HG03280 (cell line): ENCODE results near the gene RASSF6.
"Not testable (repeated sequence)": the region's sequence is repeated elsewhere in the genome, so short reads cannot be mapped to it uniquely, and the experiment has no call there.

Source experiments
- ATAC-seq: cut with Tn5 transposase; IDR thresholded peaks from one replicate; pipeline ENCODE4 v1.9.1; 2021; ENCODE audit warnings: mild to moderate bottlenecking, moderate library complexity; ENCODE audit not compliant: unreplicated experiment

The RASSF6 gene

DNA sequence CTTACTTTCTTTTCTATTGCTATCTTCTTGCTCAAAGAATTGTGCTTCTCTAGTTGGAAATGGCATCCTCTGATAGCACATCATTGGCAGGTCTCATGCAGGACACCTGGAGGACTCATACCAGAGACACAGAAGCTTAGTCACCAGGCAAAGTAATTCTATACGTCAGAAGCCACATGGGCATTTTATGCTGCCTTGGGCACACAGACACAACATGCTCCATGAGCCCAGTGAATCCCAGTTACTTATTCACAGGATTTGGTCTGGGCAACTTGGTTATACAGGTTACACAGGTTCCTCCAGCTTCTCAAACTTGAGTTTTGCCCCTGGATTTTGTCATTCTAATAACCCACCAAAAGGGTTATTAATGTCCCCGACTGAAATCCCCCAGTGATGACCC is 7.1 kb downstream of the RASSF6 start:
- ATAC-seq: no peak

DNA sequence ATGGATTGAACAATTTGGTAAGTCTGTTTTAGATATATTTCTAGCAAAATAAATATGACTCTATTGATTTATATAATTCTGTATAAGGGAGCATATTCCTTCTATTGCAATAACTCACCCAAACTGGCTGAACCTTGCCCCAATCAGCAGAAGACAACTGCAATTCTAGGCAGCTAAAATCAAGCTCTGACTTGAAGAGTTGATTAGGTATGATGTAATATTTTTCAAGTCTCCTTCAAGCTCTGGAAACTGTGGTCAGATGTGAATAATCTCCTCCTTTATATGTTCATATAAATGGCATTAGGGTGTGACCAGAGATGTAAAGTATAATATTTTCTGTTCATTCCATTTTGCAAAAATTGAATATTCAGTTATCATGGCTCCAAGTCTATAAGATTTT is 8.2 kb downstream of the RASSF6 start:
- ATAC-seq: no peak

DNA sequence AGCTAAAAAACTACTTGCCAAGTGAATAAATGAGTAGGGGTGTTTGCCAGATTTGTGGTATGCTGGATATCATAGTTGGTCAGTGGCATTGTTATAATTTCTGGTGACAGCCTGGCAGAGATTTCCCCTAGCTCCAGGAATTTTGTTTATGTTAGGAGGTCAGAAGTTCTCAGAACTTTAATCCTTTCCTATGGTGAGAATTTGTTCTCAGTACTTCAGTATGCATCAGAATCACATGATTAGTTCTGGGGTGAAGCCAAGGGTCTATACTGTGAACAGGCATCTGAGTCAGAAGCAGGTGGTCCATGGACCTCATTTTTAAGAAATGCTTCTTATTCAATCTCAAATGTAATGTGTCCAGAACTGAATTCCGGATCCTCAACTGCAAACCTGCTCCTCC is 10.5 kb downstream of the RASSF6 start:
- no peak for ATAC-seq

DNA sequence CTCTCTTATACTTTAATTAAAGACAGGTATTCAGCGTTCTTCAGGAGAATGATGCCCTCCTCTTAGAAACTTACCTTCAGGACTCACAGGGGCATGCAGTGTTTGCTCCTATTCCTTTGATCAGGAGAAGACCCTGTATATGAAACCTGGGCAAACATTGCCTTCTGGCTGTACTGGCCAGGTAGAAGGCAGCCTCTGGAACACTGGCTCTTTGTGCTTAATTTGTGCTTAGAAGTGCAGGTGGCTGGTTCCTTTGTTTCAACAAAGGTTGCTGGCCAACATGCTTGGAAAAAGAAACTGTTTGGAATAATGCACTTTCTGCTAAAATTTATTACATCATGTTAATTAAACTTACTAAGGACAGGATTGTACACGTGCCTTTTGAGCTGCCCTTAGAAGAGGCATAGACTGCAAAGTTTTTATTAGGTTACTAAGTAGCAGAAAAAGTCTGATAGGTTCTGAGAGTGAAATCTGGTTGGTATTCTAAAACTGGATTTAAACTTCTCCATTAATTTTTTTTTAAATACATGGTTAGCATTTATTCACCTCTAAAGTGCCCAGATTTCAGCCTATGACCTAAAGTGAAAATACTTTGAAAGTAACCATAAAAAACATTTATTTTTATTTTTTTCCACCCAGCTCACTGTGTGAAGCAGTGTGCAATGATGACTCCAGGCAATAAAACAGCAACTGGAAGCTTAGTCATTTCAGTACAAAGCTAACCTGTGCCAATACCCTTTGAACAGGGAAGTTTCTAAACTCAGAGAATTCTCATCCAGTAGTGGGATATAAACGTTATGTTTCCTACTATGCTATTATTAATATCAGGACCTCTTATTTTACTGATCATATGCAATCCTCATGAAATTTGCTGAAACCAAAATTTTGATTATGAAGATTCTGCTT is 11.3 kb downstream of the RASSF6 start:
- no peak for ATAC-seq

DNA sequence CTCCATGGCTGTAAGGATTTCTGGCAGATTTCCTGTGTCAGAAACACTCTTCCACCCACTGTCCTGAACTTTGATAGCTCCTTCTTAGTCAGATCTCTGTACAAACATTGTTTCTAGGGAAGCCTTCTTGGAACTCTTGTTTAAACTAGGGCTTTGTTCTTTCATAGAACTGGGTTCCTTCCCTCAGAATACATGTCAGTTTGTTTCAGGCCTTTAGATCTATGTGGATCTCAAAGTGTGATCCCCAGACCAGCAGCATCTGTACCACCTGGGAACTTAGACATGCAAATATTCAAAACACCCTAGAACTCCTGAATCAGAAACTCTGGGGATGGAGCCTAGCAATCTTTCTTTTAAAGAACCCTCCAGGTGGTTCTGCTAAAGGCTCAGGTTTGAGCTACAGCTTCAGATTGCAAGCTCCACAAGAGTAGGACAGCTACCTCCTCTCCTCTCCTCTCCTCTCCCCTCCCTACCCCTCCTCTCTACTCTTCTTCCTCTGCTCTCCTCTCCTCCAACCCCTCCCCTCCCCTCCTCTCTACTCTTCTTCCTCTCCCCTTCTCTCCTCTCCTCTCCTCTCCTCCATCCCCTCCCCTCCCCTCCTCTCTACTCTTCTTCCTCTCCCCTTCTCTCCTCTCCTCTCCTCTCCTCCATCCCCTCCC is 12.7 kb downstream of the RASSF6 start:
- no peak for ATAC-seq

DNA sequence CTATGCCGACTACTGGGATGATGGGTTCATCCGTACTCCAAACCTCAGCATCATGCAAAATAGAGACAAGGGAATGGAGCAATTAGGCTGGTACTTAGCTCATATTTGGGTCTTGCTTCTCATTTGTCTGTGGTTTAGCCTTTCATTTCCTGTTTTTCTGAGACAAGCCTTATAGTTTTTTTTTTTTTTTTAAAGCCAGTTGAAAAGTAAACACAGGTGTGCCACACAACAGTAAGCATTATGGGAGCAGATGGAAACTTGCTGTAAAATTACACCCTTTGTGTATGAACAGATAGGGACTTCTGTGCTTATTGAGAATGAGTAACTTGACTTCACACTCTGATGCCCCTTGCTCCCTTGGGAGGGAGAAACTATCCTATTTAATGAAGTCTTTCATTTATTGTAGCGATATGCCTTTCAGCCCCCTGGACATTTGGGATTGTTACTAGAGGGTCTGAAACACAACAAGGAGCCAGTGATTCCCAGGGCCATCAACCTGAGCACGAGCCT is 13.7 kb downstream of the RASSF6 start:
- peak; percentile 76 for ATAC-seq

DNA sequence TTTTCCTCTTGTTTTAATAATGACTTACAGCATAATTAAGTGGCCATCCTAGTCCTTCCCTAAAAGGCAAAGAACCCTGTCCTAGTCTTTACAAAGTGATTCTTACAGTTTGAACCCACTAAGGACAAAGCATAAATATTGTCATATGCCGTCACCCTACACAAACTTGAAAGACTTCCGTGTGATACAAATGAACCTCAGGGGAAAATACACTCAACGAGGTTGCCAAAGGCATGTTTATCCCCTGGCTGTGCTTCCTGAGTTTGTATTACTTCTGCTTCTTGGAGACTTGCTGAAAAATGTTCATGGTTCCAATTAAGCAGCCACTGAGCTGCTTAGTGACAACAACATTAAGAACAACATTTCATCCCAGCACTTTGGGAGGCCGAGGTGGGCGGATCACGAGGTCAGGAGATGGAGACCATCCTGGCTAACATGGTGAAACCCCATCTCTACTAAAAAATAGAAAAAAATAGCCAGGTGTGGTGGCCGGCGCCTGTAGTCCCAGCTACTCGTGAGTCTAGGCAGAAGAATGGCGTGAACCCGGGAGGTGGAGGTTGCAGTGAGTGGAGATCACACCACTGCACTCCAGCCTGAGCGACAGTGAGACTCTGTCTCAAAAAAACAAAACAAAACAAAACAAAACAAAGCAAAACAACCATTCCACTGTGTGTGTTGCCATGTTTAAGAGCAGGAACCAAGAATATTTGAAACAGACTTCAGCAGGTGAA is 16.2 kb downstream of the RASSF6 start:
- ATAC-seq: no peak

DNA sequence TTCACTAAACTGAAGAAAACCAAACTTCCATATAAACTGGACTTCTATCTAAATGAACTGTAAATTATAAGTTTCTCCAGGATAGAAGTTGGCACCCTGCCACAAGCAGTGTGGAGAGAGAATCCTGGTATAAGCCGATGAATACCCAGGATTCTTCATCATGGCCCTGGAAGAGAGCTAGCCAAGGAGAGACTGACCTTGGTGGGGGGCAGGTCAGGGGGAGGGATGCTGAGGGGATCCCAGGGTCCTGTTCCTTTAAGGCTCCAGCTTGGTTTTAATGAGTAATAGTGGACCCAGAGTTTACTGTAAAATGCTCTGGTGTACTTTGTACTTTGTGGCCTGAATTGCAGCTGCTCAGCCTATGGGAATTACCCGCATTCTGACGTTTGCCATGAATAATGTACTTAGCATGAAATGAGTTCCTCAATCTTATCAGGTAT is 16.9 kb downstream of the RASSF6 start:
- no peak for ATAC-seq

DNA sequence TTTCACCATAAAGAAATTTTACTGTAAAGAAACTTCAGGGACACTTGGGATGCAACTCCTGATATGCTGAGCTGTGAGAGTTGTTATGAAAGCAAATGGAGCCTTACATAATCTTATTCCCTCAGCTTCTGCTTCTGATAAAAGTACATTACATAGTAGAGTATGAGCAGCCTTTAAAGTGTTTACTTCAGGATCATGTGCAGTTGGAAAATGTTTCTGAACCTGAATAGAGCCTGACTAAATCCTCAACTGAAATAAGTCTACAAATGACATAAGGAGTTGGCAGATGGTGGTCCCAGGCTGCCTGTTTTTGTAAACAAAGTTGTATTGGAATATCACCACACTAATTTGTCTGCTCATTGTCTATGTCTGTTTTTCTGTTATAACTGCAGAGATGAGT is 19.3 kb downstream of the RASSF6 start:
- ATAC-seq: no peak

DNA sequence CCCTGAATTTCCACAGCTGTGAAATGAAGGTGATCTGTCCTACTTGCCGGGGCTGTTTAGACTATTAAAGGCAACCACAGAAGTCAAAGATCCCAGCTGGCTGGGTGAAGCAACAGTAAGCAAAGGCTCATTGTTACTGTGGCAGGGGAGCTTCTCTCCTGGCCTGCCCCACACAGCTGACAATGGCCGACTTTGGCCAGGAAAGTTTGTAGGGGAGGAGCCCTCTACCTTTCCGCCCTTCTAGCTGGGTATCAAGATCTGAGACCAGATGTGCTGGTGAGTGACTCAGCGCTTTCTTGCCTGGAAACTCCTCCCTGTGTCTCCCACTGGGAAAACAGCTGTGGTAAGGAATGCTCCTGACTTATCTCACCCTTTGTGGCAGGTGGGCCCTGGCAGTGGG is 21.1 kb downstream of the RASSF6 start:
- no peak for ATAC-seq

DNA sequence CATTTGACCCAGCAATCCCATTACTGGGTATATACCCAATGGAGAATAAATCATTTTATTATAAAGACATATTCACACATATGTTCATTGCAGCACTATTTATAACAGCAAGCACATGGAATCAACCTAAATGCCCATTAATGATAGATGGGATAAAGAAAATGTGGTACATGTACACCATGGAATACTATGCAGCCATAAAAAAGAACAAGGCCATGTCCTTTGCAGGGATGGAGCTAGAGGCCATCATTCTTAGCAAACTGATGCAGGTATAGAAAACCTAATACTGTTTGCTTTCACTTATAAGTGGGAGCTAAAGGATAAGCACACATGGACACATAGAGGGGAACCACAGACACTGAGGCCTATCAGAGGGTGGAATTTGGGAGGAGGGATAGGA is 22.6 kb downstream of the RASSF6 start:
- no peak for ATAC-seq

DNA sequence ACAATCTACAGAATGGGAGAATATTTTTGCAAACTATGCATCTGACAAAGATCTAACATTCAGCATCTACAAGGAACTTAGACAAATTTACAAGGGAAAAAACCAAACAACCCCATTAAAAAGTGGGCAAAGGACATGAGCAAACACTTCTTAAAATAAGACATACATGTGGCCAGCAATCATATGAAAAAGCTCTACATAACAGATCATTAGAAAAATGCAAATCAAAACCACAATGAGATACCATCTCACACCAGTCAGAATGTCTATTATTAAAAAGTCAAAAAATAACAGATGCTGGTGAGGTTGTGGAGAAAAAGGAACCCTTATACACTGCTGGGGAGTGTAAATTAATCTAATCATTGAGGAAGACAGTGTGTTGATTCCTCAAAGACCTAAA is 23.1 kb downstream of the RASSF6 start:
- ATAC-seq: not testable (repeated sequence)

DNA sequence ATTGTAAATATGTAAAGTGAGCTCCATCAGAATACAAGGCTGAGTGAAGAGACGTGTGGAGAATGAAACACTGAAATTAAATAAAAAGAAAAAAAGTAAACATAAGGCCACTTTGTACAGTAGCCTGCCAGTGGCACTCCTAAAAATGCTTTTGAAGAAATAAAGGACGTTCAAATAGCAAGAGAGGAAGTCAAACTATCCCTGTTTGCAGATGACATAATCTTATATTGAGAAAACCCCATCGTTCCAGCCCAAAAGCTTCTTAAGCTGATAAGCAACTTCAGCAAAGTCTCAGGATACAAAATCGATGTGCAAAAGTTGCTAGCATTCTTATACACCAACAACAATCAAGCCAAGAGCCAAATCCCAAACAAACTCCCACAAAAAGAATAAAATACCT is 24.2 kb downstream of the RASSF6 start:
- ATAC-seq: no peak

DNA sequence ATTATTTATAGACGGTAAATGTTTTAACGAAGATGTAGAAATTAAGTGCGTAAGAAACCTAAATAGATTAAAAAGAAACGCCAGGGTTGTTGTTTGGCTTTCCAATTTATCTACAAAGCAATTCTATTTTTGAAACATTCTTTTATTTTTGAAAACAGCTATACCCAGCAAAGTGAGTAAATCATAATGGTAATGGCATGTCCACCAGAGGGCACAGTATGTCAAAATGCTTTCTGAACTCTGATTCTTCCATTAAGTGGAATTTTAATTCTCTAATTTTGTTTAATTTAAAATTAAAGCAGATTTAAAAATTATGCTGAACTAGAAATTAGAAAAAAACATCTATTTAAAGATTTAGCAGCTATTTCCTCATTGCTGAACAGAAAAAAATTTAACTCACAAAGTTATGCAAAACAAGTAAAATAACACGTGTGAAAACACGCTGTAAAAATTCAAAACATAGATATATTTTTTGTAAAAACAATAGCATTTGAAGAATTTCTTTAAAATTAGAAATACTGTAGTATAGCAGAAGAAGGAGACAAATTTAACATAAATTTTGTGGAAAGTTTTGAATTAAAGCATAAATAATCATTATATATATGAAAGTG is 26.5 kb downstream of the RASSF6 start:
- no peak for ATAC-seq

DNA sequence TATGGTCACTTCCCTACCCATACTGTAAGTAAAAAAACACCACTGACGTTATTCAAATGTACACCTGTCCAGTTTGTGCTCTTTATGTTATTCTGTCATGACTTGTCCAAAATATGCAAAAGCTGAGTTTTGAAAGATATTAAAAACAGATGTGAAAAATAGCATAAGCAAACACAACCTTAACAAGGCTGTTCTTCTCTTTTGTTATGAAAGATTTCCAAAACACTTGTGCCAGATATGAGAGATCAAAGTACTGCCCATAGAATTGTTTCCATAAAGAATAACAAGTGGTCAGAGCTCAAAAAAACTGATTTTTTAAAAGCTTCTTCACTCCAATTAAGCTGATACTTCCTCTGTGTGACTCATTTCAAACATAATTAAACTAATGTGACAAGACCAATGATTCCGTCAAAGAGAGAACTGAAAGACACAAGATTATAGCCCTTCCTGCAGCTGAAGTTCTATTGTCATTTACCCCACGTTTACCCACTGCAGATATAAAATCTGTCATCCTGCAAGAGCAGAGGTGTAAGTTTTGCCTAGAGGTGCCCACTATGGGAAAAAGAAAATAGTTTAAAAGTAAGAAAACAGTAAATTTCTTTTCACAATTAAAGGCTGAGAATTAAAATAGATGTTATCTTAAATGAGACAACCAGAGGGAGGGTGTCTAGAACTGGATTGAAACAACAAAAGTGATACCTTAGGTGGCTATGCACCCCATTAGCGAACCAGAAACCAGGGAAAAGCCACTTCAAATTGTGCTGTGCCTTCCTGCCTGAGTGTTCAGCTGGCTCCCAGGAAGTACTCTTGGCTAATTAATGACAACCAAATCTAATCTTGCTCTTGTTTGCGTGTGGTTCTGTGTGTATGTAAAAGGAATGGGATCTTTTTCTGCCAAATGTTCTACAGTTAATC is 30.1 kb downstream of the RASSF6 start:
- peak; percentile 89 for ATAC-seq

DNA sequence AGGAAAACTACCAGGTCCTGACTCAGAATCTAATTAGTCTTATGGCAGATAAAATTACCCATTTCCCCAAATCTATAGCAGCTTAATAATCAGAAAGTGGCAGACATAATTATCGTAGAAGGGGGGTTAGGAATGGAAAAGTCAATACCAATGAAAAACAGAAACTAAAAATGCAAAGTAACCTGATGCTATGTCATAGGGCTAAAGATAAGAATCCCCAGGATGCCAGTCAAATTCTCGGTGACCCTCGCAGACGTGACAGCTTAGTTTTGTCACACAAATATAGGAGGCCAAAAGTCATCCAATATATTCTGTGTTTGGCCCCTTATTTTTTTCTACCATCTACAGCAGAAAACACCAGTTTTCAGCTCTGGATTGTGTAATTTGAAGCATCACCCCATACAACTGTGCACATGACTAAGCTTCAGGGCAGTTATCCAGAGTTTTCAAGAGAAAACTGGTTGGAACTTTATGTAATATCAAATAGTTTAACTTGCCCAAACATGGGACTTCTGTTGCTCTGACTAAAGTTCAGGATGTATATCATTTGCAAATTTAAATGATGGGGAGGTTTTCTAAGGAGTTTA is 30.9 kb downstream of the RASSF6 start:
- peak; percentile 31 for ATAC-seq

DNA sequence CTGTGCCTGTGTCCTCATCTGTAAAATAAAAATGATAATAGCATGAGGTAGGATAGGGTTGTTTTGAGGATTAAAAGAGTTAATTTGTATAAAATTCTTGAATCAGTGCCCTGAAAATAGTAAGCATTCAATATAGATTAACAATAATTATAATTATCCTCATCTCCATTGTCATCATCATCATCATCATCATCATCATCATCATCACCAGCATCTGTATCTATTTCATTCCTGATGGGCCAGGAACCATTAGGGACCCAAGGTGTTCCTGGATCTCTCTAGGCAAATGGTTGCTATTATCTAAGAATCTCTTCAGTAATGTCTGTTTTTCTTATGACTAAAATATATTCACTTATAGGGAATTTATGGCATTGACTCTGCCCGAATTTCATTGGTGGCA is 31.6 kb downstream of the RASSF6 start:
- ATAC-seq: no peak

DNA sequence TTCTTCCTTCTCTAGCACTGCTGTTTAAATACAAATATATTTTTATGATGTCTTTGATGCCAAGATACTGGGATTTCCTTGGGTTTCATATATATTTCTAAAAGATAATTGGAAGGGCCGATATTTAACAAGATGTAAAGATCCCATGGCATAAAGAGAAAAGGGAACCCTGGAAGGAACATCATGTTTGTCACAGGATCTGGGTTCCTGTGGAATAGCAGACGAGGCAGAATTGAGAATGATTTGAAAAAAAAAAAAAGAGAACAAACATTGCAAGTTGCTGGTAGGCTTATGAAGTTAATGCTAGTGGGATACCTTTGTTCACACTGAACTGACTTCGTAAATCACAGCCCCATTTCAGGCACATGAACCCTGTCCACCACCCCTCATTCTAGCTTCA is 33.6 kb downstream of the RASSF6 start:
- no peak for ATAC-seq

DNA sequence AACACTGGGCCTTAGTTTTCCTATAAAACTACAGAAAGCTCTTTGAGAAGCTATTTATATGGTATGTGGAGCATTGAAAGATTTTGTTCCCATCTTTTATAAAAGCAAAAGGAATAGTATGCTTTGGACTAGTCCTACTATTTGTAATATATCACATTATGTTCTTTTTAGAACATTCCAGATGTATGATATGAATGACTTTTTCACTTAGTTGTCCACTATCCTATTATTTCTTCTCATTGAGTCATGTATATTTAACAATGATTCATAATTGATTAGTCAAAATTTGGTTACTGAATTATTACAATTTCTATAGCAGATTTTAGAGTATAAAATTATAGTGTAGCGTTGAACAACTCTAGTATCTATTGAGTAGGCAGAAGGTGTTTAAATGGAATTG is 34.2 kb downstream of the RASSF6 start:
- ATAC-seq: no peak

DNA sequence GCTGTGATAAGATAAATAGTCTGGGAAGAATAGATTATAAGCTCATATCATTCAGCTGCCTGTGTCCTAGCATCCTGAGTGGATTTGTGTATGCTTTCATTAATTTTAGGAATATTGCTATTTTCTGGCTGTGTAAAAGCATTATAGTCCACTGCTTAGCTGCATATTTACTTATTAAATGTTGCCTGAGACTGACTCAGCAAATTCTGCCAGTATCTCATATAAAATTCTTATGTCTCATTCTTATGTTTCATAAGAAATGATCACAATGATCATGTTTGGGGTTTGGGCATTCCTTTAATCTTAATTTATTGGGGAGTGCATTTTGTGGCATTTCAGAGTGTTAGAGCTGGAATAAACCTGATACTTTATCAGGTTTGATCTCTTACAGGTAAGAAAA is 34.9 kb downstream of the RASSF6 start:
- no peak for ATAC-seq
